Right forelimb (tissue), 1 donor: ENCODE data around the gene MSMB.
"Not testable (repeated sequence)": the region's sequence is repeated elsewhere in the genome, so short reads cannot be mapped to it uniquely, and the experiment has no call there.

ENCODE experiments used
- DNase-seq: peaks from one replicate; pipeline ENCODE4 v3.0.0-alpha.2; 2018

The MSMB gene

GRCh38 chr10:46069771-46070463 lies 23.8 kb upstream of the MSMB start:
- DNase-seq, result no peak

- DNase-seq, result no peak
Measured at GRCh38 chr10:46068905-46069304, 22.8 kb upstream of the MSMB start.

- DNase-seq, result no peak
Measured at GRCh38 chr10:46068117-46068516, 22.0 kb upstream of the MSMB start.

- no peak for DNase-seq
Measured at GRCh38 chr10:46064269-46064817, 18.3 kb upstream of the MSMB start.

GRCh38 chr10:46062723-46063428 lies 16.8 kb upstream of the MSMB start:
- DNase-seq, result no peak

- DNase-seq, result no peak
Measured at GRCh38 chr10:46060706-46061105, 14.6 kb upstream of the MSMB start.

- not testable (repeated sequence) for DNase-seq
Measured at GRCh38 chr10:46057927-46058326, 11.9 kb upstream of the MSMB start.

- DNase-seq, result no peak
Measured at GRCh38 chr10:46057038-46057437, 11.0 kb upstream of the MSMB start.

- no peak for DNase-seq
Measured at GRCh38 chr10:46055771-46056170, 9.7 kb upstream of the MSMB start.

- DNase-seq, result no peak
Measured at GRCh38 chr10:46053534-46054434, 7.7 kb upstream of the MSMB start.

GRCh38 chr10:46052791-46053375 lies 6.8 kb upstream of the MSMB start:
- no peak for DNase-seq

- DNase-seq, result no peak
Measured at GRCh38 chr10:46052057-46052790, 6.2 kb upstream of the MSMB start.

- DNase-seq, result no peak
Measured at GRCh38 chr10:46050941-46051623, 5.0 kb upstream of the MSMB start.

GRCh38 chr10:46049497-46049831 lies 3.4 kb upstream of the MSMB start:
- DNase-seq, result not testable (repeated sequence)

- no peak for DNase-seq
Measured at GRCh38 chr10:46048152-46048551, 2.1 kb upstream of the MSMB start.

GRCh38 chr10:46042527-46042926 lies 3.5 kb downstream of the MSMB start:
- no peak for DNase-seq

GRCh38 chr10:46040004-46040403 lies 6.1 kb downstream of the MSMB start:
- DNase-seq, result no peak

- no peak for DNase-seq
Measured at GRCh38 chr10:46037107-46037825, 8.8 kb downstream of the MSMB start.

GRCh38 chr10:46035923-46036849 lies 9.9 kb downstream of the MSMB start:
- no peak for DNase-seq

- no peak for DNase-seq
Measured at GRCh38 chr10:46033602-46034011, 12.5 kb downstream of the MSMB start.
